ENCODE measurements around the gene SH2D6.

DNA sequence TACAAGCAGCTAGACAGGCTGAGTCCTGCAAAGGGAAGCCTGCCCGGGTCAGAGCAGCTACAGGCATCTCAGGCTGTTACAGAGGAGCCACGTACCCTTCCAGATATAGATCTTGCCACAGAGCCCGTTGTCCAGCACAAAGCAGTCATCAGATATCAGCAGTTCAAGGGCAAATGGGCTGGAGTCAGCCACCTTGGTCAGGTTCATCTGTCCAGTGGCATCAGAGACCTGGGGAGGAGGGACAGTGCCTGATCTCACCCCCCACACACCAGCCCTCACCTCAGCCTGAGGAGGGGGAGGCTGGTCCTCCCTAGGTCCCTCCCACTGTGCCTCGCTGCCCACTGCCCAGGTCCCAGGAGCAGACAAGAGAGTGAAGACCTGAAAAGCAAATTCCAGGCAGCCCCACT lies 20.6 kb upstream of the SH2D6 start:
- TF ChIP-seq, protein P1, sequence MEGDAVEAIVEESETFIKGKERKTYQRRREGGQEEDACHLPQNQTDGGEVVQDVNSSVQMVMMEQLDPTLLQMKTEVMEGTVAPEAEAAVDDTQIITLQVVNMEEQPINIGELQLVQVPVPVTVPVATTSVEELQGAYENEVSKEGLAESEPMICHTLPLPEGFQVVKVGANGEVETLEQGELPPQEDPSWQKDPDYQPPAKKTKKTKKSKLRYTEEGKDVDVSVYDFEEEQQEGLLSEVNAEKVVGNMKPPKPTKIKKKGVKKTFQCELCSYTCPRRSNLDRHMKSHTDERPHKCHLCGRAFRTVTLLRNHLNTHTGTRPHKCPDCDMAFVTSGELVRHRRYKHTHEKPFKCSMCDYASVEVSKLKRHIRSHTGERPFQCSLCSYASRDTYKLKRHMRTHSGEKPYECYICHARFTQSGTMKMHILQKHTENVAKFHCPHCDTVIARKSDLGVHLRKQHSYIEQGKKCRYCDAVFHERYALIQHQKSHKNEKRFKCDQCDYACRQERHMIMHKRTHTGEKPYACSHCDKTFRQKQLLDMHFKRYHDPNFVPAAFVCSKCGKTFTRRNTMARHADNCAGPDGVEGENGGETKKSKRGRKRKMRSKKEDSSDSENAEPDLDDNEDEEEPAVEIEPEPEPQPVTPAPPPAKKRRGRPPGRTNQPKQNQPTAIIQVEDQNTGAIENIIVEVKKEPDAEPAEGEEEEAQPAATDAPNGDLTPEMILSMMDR (IDR thresholded peaks at IDR 0.05), result no peak
- TF ChIP-seq GABPA (IDR thresholded peaks at IDR 0.05; ENCODE audit: low read depth) (no peak), CHD2 (IDR thresholded peaks at IDR 0.05; ENCODE audit: low read length, partially characterized antibody) (no peak), RCOR1 (IDR thresholded peaks at IDR 0.05; ENCODE audit: low read length) (no peak), SMC3 (IDR thresholded peaks at IDR 0.05; ENCODE audit: low read depth, low read length) (no peak), FOXM1 (IDR thresholded peaks at IDR 0.05; ENCODE audit: low read depth) (no peak), SIN3A (IDR thresholded peaks at IDR 0.05; ENCODE audit: borderline replicate concordance, low read depth, low read length) (no peak), EP300 (IDR thresholded peaks at IDR 0.05; ENCODE audit: borderline replicate concordance in 1 of 2, low read depth in 1 of 2, low read length in 1 of 2) (no peak), POLR2AphosphoS5 (IDR thresholded peaks at IDR 0.05; ENCODE audit: low read depth, low read length) (no peak), EZH2phosphoT487 (IDR thresholded peaks at IDR 0.05; ENCODE audit: borderline replicate concordance, low read depth) (no peak), TAF1 (IDR thresholded peaks at IDR 0.05; ENCODE audit: borderline replicate concordance, low read depth, low read length) (no peak)
- TF ChIP-seq, protein P2, sequence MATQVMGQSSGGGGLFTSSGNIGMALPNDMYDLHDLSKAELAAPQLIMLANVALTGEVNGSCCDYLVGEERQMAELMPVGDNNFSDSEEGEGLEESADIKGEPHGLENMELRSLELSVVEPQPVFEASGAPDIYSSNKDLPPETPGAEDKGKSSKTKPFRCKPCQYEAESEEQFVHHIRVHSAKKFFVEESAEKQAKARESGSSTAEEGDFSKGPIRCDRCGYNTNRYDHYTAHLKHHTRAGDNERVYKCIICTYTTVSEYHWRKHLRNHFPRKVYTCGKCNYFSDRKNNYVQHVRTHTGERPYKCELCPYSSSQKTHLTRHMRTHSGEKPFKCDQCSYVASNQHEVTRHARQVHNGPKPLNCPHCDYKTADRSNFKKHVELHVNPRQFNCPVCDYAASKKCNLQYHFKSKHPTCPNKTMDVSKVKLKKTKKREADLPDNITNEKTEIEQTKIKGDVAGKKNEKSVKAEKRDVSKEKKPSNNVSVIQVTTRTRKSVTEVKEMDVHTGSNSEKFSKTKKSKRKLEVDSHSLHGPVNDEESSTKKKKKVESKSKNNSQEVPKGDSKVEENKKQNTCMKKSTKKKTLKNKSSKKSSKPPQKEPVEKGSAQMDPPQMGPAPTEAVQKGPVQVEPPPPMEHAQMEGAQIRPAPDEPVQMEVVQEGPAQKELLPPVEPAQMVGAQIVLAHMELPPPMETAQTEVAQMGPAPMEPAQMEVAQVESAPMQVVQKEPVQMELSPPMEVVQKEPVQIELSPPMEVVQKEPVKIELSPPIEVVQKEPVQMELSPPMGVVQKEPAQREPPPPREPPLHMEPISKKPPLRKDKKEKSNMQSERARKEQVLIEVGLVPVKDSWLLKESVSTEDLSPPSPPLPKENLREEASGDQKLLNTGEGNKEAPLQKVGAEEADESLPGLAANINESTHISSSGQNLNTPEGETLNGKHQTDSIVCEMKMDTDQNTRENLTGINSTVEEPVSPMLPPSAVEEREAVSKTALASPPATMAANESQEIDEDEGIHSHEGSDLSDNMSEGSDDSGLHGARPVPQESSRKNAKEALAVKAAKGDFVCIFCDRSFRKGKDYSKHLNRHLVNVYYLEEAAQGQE (IDR thresholded peaks at IDR 0.05; ENCODE audit: low read depth, low read length), result no peak

All from SK-N-SH (cell line).